Amniotic stem cell (primary cell): ENCODE measurements around the gene CASZ1.

Experiments used
- DNase-seq: peaks from one replicate; lab custom pipeline; 2025; lab: John Stamatoyannopoulos, UW

CASZ1 gene, protein sequence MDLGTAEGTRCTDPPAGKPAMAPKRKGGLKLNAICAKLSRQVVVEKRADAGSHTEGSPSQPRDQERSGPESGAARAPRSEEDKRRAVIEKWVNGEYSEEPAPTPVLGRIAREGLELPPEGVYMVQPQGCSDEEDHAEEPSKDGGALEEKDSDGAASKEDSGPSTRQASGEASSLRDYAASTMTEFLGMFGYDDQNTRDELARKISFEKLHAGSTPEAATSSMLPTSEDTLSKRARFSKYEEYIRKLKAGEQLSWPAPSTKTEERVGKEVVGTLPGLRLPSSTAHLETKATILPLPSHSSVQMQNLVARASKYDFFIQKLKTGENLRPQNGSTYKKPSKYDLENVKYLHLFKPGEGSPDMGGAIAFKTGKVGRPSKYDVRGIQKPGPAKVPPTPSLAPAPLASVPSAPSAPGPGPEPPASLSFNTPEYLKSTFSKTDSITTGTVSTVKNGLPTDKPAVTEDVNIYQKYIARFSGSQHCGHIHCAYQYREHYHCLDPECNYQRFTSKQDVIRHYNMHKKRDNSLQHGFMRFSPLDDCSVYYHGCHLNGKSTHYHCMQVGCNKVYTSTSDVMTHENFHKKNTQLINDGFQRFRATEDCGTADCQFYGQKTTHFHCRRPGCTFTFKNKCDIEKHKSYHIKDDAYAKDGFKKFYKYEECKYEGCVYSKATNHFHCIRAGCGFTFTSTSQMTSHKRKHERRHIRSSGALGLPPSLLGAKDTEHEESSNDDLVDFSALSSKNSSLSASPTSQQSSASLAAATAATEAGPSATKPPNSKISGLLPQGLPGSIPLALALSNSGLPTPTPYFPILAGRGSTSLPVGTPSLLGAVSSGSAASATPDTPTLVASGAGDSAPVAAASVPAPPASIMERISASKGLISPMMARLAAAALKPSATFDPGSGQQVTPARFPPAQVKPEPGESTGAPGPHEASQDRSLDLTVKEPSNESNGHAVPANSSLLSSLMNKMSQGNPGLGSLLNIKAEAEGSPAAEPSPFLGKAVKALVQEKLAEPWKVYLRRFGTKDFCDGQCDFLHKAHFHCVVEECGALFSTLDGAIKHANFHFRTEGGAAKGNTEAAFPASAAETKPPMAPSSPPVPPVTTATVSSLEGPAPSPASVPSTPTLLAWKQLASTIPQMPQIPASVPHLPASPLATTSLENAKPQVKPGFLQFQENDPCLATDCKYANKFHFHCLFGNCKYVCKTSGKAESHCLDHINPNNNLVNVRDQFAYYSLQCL (N-terminal part only)

DNA sequence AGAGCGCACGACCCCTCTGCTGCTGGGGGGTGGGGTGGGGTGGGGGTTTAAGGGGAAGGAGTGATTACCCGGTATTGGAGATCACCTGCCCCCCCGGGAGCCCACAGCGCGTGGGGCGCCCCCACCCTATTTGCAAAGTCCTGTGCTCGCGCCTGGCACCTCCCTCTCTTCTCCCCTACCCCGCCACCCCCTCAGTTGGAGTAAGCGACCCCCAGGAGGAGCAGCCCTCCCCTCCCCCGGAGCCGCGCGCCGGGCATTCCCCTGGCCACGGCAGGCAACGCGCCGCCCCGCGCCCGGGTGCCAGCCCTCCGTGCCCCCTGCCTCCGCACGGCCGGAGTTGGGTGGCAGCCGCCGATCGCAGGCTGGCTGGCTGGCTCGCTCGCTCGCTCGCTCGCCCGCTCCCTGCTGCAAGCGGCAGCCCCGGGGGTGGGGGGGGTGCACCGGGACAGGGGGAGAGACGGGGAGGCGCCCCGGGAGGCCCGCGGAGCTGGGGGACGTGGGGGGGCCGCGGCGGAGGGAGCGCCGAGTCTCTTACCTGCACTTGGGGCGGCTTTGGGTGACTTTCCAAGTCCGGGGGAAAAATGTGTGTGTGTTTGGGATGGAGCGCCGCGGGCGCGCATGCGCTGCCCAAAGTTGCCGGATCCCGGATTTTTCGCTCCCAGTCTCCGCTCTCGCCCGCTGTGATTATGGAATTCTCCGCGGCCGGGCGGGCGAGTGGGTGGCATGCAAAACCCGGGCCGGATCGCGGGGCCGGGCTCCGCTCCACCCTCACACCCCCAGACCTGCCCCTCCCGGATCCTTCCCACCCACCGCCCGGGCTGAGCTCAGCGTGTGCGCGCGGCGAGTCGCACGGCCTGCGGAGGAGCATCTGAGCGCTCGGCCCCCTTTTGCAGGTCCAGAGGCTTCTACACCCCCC is at the start of gene CASZ1:
Gene CASZ1, minus strand, starts transcription at position 618 of the 916 bp plus-strand sequence. CDS start 102,757 bp downstream, outside the sequence.
- peak; percentile 70 for DNase-seq

DNA sequence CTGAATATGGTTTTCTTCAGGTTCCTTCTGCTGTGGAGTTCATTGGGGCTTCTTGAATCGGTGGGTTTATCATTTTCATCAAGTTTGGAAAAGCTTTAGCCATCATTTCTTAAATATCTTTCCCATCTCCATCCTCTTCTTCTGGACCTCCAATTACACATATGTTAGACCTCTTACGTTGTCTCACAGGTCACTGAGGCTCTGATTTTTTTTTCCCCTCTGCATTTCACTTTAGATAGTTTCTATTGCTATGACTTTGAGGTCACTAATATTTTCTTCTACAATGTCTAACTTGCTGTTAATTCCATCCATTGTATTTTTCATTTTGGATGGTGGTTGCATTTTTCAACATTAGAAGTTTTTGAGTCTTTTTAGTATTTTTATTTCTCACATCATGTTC is 47.3 kb upstream of the CASZ1 start:
- no peak for DNase-seq

DNA sequence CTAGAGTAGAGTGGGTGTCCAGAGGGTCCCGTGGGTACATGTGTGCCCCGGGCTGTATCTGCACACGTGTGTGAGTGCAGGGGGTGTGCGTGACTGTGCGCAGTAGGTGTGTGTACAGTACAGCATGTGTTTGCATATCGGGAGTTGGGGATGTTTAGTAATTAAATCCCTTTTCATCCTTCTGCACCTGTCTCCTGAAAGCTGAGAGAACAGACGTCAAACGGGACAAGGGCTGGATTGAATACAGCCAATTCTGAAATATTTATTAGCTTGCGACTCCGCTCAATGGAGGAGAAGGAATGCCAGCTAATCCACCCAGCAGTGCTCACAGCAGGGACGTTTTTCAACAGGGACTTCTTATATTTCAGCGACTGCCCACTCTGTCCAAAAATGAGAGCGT is 44.7 kb upstream of the CASZ1 start:
- DNase-seq: no peak

DNA sequence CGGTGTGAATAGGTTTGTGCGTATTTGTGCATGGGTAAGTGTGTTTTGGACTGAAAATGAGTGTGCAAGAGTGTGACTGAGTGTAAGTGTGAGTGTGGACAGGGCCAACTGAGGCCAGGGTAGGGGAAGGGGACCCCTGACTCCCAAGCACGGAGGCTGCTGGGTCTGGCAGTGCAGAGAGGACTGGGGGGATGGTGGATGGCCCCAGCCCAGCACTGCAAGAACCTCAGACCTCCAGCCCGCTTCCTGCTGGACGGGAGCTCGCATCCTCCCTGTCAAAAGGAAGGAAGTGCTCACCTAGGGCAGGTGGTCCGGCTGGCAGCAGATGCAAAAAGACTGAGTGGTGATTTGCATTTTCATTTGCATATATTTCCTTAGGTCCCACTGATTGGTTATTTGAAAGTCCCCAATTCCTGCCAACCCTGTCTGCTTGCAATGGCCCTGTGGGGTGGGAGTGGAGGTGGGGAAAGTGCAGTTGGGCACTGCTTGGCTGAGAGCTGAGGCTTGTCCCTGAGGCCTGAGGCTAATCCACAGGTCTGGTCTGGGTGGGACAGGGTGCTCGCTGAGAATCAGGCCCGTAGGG is 42.8 kb upstream of the CASZ1 start:
- DNase-seq: no peak

DNA sequence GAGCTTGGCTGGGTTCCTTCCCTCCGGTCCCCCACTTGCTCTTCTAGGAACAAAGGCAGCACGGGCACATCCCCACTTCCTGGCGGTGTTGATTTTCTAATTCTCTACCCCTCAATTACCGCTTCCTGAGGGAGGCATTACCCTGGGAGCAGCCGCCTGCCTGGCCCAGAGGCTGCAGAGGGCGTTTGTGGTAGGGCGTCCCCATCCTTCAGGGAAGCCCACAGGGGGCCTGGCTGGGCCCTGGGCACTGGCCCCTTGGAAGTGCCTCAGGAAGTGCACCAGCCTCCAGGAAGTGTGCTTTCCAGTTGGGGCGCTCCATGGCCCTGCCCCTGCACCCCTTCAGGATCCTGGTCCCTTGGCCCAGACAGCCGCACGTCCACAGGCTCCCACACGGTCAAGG is 42.1 kb upstream of the CASZ1 start:
- DNase-seq: no peak

DNA sequence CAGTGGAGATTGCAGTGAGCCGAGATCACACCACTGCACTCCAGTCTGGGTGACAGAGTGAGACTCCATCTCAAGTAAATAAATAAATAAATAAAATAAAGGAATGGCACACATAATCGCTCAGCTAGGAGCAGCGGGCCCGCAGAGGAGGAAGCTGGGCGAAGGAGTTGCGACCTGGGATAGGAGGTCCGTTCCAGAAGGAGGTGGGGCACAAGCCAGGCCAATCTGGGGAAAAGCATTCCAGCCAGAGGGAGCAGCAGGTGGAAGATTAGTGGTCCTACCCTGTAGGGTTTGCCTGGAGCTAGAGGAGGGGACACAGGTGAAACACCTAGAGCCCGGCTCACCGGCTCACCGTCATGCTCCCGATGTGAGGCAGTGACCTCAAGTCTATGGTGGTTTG is 40.3 kb upstream of the CASZ1 start:
- no peak for DNase-seq

DNA sequence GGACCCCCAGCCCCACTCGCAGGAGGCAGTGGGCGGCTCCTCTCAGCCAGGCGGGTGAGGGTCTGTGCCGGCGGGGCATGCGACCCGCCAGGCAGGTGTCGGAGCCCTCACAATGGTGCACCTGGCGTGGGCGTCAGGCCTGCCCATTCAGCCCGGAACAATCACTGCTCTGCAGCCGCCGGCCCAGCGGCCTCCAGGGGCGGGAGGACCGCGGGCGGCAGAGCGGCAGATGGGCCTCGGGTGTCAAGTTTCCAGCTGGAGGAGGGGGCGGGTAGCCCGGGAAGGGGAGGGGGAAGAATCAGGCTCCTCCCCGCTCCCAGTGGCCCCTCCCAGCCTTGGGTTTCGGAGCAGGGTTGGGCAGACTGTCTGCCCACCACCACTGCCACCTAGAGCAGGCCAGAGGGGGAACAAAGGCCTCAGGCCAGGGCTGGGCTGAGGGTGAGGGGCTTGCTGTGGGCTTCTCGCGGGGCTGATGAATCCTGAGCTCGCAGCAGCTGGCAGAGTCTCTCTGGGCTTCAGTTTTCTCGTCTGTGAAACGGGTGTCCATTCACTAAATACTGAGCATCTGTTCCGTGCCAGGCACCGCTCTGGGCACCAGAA is 39.5 kb upstream of the CASZ1 start:
- DNase-seq: no peak

DNA sequence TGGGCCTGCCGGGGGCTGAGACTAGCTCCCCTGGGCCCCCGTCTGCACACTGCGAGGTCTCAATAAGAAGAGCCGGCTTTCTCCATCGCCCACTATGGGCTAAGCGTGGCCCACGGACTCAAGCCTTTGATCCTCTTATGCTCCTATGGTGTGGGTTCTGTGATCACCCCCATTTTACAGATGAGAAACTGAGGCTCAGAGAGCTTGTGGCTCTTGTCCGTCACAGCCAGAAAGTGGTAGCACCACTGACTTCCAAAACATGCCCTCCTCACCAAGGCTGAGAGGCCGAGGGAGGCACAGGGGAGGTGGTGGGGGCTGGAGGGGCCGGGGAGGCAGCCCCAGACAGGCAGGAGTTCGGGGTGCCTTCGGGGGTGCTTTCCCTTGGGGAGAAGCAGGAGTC is 39.0 kb upstream of the CASZ1 start:
- DNase-seq: no peak

DNA sequence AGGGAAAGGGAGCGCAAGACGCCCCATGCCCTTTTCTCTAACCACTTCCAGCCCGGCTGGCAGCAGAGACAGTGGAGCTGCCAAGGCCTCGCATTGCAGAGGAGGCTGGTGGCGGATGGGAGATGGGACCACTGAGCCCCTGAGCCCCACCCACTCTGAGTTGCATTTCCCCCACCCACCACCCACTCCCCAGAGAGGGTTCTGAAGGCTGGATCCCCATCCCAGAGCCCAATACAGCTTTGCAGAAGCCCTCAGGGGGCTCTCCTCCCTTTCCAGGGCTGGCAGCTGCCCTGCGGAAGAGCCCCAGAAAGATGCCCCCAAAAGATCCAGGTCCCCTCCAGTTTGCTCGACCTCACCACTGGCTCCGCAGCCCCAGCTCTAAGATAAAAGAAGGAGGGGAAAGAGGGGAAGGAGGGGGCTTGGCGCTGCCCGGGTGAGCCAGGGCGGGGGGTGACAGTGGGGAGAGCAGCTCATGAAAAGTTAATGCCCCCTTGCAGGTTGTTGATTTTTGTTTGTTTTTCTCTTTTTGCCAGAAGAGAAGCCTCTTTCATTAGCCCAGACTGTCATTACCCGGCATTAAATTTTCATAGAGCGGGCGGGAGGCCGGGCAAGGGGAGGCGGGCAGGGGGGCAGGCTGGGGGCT is 38.4 kb upstream of the CASZ1 start:
- DNase-seq: no peak

DNA sequence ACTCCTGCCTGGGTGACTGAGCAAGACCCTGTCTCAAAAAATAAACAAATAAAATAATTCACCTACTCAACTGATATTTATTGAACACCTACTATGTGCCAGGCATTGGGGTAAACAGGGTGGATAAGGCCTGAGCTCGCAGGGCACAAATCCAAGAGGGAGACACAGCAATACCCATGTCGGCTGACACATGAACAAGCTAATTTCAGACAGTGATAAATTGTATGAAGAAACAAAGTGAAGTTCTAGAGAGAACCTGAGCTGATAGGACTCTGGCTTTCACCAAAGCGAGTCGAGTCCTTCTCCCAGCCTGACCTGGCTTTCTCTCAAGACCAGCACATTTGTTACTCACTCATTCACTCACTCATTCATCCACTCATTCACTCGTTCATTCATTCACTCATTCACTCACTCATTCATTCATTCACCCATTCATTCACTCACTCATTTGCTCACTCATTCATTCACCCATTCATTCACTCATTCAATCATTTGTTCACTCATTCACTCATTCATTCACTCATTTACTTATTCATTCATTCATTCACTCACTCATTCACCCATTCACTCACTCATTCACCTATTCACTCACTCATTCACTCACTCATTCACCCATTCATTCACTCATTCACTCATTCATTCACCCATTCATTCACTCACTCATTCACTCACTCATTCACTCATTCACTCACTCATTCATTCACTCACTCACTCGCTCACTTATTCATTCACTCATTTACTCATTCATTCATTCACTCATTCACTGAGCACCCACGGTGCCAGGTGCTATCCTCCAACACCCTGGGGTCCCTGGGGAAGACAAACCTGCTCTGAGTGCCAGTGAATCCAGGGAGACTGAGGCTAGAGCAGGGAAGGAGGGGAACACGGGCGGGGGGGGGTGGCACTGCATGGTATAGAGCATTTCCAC is 37.4 kb upstream of the CASZ1 start:
- no peak for DNase-seq

DNA sequence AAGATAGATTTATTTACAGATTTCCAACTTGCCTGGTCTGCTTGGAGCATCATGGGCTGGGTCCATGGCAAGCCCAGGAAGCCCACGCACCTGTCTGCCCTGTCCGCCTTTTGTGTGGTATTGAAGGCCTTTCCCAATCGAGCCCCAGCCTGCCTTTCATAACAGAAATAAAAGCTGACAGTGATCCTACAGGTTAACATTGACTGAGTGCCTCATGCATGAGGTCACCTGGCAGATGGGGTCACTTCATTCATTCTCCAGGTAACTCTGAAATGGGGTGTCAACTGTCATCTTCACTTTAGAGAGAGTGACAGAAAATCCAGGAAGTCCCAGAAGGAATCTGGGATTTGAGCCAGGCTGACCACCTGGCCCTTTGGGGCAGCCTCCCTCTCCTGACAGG is 36.3 kb upstream of the CASZ1 start:
- no peak for DNase-seq

DNA sequence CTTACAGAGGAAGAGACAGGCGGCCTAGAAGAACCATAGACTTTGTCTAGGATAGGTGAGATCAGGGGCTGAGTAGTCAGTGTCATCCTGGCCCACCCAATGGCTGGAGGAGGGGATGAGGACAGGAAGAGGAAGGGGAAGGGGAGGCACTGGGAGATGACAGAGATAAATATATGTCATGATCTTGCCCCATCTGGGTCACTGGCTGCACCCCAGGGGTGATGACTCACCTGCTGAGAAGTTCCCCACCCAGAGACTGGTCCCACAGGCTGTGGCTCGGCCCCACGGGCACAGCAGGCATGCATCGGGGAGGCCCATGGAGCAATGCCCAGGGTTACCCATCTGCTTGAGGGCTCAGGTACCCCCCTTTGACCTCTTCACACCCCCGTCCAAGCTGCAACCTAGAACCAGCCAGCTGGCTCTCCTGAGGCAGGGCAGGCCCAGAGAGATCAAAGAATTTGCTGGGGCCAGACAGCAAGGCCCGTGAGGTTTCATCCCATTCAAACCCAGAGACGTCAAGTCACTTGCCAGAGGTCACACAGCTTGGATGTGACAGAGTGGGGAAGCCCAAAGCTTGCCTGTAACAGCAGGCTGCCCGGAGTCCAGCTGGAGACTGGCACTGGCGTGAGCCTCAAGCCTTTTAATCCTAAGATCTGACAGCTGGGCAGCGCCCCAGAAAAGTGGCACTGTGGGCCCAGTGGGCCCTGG is 34.7 kb upstream of the CASZ1 start:
- no peak for DNase-seq

DNA sequence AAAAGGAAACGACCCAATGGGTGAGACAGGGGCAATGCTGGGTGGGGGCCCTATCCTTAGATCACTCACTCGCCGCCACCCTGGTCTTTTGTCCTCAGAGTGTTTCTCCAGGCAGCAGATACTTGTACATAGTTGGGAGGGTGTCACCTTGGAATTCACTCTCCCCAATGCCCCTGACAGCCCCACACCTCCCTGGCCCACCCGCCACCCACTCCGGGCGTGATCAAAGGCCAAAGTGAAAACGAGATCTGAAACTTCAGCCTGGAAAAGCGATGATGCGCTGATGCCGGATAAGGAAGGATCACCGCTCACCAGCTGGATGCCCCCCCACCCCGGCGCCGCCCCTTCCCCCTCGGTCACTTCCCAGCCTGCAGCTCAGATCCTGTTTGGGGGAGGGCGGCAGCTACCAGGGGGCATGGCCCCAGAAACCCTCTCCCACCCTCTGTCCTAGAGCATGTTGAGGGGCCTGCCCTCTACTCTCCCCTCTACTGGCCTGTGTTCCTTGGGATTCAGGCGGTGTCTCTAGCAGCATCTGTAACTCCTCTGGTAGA is 33.6 kb upstream of the CASZ1 start:
- DNase-seq: no peak

DNA sequence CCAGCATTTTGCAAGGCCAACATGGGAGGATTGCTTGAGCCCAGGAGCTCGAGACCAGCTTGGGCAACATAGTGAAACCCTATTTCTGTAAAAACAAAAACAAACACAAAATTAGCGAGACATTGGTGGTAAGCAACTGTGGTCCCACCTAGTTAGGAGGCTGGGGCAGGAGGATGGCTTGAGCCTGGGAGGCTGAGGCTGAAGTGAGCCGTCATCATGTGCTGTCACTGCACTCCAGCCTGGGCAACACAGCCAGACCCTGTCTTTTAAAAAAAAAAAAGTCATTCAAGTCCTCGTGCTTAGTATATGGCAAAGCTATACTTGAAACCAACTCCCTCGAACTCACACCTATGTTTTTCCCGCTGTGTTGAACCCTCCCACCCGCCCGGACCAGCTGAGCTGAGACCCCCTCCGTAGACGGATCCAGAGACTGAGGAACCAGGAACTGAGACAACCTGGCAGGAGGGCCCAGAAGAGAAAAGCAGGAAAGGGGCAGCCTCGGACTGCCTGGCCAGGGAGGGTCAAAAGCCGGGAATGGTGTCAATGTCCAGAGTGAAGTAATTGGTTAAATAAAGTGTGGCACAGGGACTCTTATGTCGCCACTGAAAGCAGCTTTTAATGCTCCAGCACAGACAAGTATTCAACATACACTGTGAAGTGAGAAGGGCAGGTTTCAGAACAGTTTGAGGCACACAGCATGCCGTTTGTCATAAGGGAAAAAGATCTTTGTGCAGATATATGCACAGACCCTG is 32.8 kb upstream of the CASZ1 start:
- no peak for DNase-seq

DNA sequence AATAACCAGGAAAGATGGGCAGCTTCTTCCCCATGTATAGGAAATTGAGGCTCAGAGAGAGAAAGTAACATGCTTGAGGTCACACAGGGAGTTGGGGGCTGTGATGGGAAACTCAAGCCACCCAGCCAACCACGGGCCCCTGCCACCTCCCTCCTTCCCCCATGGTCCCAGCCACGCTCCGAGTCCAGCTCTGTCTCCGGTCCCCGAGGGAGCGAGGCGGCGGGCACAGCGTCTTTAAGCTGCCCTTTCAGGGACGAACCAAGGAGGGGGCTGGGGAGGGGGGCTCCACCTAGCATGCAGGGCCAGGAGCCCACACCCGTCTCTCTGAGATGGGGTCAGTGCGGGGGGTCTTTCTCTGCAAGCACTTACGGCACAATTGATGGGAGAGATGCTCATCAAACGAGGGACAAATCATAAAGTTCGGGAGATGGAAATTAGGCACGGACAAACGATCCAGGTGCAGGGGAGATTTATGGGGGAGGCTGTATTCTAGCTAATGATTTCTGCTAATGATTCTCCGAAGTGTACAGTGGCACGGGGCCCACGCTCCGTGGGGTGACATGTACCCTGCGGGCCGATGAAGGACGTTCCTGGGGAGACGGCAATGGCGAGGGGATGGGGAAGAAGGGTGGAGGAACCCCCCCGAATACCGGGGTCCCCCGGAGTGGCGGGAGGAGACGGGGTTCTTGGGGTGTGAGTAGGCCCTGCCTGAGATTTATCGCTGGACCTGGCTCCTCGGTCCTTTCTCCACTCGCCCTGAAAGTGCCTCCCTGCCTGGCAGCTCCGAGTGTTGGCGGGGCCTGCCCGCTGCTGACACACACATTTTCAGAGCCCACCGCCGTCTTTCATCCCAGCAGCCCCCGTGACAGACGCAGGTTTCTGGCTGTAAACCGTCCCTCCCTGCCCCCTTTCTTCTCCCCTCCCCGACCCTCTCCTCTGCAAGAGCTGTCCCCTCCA is 31.2 kb upstream of the CASZ1 start:
- DNase-seq: no peak

DNA sequence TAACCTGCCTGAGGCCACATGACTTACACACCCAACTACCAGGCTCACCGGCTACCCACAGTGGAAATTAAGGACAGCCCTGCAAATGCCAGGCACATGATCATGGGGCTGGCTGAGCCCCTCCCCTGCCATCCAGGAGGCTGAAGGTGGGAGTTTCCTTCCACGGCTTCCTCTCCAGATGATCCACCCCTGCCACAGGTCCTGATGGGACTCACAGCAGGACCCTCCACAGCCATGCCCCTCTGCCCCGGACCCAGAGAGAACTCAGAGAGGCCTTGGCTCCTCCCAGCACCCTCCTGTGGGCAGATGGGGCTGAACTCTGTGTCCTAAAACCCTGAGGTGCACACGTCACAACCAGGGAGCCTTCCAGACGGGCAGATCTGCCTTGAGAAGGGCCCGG is 29.1 kb upstream of the CASZ1 start:
- no peak for DNase-seq
